Islet of Langerhans (tissue), 1 donor: Measurements from ENCODE around the gene HNRNPF.
"Not testable (repeated sequence)": the region's sequence is repeated elsewhere in the genome, so short reads cannot be mapped to it uniquely, and the experiment has no call there.

ENCODE experiments used
- FAIRE-seq: peaks from one replicate; lab custom pipeline; 2011; peaks lifted over from hg19 to GRCh38; lab: Jason Lieb, UNC

The HNRNPF gene, protein sequence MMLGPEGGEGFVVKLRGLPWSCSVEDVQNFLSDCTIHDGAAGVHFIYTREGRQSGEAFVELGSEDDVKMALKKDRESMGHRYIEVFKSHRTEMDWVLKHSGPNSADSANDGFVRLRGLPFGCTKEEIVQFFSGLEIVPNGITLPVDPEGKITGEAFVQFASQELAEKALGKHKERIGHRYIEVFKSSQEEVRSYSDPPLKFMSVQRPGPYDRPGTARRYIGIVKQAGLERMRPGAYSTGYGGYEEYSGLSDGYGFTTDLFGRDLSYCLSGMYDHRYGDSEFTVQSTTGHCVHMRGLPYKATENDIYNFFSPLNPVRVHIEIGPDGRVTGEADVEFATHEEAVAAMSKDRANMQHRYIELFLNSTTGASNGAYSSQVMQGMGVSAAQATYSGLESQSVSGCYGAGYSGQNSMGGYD

DNA sequence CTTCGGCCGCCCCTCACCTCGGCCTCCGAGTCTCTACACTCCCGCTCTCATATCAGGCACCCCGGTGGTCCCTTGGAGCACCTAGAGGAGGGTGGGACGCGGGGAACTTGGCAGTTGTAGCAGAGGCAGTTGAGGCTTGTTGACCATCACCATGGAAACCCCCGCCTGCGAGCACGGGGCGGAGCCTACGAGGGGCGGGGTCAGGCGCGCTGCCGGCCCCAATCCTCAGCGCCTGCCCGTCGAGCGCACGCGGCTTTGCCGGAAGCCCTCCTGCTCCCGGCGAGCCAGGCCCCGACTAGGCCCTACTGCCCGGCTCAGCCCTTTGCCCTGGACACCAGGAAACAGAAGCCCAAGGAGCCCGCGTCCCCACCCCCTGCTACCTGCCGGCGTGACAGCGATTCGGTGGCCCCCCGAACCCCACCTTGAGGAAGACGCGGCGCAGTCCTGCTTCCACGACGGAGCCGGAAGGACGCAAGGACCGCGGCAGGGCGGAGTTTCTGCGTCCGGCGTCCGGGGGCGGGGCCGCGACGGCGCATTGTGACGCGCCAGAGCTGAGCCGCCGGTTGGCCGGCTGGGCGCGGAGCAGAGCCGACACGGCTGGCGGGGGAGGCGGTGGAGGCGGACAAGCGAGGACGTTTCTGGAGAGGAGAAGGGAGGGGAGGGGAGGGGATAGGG lies at the start of gene HNRNPF:
Gene HNRNPF (minus strand): TSS at position 477 of the 675 bp plus-strand sequence. CDS start 21,302 bp downstream, outside the sequence.
- no peak for FAIRE-seq

DNA sequence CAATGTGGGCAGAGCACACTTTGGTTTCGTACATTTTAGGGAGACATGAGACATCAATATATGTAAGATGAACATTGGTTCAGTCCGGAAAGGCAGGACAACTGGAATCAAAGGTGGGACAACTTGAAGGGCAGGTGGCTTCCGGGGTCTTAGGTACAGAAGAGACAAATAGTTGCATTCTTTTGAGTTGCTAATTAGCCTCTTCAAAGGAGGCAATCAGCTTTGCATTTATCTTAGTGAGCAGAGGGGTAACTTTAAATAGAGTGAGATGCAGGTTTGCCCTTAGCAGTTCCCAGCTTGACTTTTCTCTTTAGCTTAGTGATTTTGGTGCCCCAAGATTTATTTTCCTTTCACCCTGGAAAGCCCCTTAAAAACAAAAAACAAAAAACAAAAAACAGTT lies 49.2 kb upstream of the HNRNPF start:
- no peak for FAIRE-seq

DNA sequence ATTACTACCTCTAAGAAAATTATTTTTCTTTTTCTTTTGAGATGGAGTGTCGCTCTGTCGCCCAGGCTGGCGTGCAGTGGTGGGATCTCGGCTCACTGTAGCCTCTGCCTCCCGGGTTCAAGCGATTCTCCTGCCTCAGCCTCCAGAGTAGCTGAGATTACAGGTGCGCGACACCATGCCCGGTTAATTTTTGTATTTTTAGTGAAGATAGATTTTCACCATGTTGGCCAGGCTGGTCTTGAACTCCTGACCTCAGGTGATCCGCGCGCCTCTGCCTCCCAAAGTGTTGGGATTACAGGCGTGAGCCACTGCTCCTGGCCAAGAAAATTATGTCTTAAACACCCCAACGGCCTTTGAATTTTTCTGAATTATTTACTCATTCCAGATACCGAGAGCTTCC lies 47.6 kb upstream of the HNRNPF start:
- FAIRE-seq, result not testable (repeated sequence)

DNA sequence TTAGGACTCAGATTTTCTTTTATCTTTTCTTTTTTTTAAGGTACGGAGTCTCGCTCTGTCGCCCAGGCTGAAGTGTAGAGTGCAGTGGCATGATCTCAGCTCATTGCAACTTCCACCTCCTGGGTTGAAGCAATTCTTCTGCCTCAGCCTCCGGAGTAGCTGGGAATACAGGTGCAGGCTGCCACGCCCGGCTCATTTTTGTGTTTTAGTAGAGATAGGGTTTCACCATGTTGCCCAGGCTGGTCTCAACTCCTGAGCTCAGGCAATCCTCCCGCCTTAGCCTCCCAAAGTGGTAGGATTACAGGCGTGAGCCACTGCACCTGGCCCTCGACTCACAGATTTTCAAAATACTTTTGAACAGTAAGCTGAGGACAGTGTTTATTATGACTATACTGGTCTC lies 45.0 kb upstream of the HNRNPF start:
- FAIRE-seq, result not testable (repeated sequence)

DNA sequence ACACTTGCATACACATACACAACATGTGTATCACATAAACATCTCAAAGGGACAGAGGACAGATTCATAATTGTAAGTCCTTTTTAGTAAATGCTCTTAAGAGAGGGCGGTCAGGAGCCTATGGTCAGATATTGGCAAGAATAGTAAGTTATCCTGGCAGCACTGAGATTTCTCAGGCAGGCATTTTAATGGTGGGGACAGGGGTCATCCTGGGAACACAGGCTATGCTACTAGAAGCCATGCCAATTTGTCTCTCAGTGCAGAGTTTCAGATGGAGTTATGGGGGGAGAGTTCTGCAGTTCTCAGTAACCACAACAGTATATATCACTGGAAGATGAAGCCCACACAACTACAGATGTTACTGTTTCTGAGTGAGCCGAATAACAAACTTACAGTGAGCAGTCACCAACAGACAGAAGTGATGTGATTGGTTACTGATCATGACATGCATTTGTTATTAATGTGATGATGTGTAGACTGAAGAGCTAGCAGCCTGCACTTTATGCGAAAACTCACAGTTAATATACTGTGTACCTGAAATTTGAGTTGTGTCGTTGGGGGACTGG lies 44.4 kb upstream of the HNRNPF start:
- FAIRE-seq, result no peak

DNA sequence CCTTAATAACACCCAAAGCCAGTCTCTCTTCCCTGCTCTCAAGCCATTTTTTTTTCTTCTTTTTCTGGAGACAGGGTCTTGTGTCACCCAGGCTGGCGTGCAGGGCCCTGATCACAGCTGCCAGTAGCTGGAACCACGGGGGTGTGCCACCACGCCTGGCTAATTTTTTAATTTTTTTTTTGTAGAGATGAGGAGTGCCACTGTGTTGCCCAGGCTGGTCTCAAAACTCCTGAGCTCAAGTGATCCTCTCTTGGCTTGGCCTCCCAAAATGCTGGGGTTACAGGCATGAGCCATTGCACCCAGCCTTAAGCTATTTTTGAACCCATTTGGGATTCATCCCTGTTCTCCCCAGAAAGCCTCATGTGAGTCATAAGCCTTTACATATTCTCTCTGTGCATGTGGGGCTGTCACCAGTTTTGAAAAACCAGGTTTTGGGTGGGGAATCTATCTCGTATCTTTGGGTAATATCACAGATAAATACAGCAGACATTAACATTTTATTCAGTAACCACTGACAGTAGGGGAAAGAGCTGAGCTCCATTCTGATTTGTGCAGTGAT lies 43.4 kb upstream of the HNRNPF start:
- FAIRE-seq, result no peak

DNA sequence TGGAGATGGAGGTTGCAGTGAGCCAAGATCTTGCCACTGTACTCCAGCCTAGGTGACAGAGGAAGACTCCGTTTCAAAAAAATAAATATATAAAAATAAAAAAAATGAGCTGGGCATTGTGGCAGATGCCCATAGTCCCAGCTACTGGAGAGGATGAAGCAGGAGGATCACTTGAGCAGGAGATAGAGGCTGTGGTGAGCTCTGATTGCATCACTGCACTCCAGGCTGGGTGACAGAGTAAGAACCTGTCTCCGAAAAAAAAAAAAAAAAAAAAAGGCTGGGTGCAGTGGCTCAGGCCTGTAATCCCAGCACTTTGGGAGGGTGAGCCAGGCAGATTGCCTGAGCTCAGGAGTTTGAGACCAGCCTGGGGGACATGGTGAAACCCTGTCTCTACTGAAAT lies 39.8 kb upstream of the HNRNPF start:
- FAIRE-seq, result no peak

DNA sequence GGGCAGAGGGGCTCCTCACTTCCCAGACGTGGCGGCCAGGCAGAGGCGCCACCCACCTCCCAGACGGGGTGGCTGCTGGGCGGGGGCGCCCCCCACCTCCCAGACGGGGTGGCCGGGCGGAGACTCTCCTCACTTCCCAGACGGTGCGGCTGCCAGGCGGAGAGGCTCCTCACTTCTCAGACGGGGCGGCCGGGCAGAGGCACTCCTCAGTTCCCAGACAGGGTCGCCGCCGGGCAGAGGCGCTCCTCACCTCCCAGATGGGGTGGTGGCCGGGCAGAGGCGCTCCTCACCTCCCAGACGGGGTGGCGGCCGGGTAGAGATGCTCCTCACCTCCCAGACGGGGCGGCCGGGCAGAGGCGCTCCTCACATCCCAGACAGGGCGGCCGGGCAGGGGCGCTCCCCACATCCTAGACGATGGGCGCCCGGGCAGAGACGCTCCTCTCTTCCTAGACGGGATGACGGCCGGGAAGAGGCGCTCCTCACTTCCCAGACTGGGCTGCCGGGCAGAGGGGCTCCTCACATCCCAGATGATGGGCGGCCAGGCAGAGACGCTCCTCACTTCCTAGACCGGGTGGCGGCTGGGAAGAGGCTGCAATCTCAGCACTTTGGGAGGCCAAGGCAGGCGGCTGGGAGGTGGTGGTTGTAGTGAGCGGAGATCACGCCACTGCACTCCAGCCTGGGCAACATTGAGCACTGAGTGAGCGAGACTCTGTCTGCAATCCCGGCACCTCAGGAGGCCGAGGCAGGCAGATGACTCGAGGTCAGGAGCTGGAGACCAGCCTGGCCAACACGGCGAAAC lies 37.4 kb upstream of the HNRNPF start:
- FAIRE-seq, result not testable (repeated sequence)

DNA sequence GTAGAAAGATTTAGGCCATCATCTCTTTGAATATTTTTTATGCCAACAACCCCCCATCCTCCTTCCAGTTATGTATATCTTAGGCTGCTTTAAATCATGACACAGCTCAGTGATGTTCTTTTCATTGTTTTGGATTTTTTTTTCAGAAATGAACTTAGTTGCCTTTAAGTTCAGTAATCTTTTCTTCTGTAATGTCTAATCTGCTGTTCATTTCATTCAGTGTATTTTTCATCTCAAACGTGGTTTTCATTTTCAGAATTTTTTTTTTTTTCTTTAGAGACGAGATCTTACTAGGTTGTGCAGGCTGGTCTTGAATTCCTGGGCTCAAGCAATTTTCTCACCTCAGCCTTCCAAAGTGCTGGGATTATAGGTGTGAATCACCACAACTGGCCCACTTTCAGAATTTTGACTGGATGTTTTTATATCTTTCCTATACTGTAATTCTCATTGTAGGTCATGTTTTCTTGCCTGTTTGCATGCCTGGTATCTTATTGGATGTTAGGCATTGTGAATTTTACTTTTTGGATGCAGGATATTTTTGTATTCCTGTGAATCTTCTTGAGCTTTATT lies 36.0 kb upstream of the HNRNPF start:
- FAIRE-seq, result no peak

DNA sequence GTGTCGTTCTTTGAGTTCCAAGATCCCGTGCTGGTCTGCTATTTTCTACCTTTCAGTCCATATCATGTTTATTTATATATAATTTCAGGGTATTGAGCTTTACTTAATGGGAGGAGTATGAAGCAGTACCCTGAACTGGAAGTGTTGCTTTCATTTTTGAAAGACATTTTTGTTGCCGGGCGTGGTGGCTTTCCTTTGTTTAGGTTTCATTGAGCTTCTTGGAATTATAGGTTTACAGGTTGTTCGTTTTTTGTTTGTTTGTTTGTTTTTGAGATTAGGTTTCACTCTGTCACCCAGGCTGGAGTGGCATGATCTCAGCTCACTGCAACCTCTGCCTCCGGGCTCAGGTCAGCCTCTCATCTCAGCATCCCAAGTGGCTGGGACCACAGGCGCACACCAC lies 35.3 kb upstream of the HNRNPF start:
- no peak for FAIRE-seq

DNA sequence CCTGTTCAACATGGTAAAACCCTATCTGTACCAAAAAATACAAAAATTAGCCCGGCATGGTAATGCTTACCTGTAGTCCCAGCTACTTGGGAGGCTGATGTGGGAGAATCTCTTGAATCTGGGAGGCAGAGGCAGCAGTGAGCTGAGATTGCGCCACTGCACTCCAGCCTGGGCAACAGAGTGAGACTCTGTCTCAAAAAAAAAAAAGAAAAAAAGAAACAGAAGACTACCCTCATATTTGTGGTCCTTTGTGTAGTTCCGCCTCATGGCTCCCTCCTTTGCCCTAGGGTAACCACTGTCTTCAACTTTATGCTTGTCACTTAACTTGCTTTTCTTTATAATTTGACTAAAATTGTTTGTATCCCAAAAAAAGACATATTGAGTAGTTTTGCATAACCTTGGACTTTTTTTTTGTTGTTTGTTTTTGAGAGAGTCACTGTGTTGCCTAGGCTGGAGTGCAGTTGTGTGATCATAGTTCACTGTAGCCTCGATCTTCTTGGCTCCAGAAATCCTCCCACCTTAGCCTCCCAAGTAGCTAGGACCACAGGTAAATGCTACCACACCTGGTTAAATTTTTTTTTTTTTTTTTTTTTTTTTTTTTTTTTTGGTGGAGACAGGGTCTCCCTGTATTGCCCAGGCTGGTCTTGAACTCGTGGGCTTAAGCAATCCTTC lies 31.6 kb upstream of the HNRNPF start:
- FAIRE-seq, result no peak

DNA sequence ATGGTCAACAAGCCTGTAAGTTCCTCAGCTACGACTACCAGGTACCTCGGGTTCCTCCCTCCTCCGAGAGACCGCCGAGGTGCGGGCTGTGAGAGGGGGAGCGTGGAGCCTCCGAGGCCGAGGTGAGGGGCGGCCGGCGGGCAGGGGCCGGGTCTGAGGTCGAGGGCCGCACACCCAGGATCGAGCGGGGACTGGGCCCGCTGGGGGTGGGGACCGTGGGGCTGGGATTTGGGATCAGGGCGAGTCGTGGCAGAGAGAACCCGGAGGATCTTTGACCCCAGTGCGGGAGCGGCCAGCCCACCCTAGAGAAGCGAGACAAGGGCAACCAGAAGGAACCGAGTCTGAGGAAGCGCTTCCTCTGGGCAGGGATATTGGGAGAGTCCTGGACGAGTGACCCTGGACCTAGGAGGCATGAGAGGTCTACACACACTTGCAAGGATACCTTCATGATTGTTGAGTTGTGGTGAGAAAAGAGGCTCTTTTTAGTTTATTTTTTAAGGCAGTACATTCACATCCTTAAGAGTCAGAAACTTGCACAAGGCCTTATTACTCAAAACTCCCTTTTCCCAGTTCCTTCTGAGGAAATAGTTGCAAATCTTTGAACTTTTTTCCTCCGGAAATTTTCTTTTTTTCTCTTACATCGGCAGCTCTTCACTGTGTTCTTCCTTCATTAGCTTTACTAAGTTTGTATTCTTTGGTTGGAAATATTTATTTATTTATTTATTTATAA lies 28.3 kb upstream of the HNRNPF start:
- FAIRE-seq, result no peak

DNA sequence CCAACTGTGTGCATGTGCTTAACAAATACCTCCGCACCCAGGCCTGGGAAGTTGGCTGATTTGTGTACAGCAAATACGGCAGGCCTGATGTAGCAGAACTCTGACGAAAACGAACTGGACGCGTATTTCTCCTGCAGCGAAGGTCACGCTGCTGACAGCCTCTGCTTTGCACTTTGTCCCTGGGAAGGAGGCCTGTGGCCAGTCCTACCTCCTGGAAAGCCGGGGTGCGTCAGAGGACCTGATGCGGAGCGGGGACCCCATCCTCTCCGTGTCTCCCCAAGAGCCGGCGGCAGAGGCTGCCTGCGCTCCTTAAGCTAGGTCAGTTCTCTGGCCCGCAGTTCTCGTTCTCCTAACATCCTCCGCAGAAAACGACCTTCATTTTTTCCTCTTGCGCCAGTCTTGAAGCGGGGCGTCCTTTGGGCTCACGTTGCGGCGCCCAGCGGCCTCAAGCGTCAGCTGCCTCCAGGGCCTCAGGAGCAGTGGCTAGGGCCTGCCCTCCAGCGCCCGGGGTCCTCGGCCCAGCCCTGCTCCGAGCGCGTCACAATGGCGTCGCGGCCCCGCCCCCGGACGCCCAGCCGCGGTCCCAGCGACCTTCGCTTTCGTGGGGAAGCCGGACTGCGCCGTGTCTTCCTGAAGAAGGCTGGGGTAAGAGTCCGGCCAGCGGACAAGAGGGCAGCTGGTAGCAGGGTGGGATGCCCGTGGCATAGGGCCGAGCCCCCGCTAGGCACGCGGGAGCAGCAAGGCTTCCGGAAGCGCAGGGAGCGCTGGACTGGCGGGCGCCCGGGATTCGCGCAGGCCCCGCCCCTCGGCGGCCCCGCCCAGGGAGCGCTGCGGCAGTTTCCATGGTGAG lies 27.5 kb upstream of the HNRNPF start, which contains the start of gene ZNF487:
Gene ZNF487 (plus strand): TSS at position 821 of the 850 bp plus-strand sequence. CDS start 38,703 bp downstream, outside the sequence.
- no peak for FAIRE-seq

DNA sequence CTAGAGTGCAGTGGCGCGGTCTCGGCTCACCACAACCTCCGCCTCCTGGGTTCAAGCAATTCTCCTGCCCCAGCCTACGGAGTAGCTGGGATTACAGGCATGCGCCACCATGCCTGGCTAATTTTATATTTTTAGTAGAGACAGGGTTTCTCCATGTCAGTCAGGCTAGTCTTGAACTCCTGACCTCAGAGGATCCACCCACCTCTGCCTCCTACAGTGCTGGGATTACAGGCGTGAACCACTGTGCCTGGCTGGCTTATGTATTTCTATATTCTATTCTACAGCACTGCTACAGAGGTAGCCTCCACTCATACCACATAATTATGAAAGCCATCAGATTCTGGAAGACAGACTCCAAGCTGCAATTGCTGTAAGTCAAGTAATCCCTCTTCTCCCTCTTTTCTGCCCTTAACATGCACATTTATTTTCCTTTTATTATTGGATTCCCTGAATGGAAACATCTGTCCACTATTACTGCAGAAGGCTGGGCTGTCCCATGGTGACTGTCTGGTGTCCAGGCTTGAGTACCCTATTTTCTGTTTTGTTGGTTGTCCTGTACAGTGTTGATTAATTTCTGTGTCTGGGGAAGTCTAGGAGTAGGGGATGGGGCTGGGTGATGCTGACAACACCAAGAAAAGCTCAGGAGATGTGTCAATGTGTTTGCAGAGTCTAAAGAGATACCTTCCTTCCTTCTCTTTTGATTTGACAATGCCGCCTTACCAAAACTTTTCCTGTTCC lies 22.1 kb upstream of the HNRNPF start:
- no peak for FAIRE-seq

DNA sequence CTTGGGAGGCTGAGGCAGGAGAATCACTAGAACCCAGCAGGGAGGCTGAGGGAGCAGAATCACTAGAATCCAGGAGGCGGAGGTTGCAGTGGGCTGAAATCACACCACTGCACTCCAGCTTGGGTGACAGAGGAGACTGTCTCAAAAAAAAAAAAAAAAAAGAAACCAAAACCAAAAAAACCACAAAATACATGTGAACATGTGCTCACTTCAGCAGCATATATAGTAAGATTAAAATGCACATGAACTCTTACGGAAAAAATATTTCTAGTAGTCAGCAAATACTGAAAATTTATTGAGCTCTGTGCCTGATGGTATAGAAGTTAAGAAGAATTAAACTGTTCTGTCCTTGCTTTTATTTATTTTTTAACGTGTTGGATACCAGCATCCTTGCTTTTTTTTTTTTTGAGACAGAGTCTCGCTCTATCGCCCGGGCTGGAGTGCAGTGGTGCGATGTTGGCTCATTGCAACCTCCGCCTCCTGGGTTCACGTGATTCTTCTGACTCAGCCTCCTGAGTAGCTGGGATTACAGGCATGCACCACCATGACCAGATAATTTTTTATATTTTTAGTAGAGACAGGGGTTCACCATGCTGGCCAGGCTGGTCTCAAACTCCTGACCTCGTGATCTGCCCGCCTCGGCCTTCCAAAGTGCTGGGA lies 18.3 kb upstream of the HNRNPF start:
- FAIRE-seq, result no peak

DNA sequence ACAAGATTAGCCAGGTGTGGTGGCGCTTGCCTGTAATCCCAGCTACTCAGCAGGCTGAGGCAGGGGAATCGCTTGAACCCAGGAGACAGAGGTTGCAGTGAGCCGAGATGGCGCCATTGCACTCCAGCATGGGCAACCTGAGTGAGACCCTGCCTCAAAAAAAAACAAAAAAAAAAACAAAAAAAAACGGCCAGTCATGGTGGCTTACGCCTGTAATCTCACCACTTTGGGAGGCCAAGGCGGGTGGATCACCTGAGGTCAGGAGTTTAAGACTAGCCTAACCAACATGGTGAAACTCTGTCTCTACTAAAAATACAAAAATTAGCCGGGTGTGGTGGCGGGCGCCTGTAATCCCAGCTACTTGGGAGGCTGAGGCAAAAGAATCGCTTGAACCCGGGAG lies 17.5 kb upstream of the HNRNPF start:
- not testable (repeated sequence) for FAIRE-seq

DNA sequence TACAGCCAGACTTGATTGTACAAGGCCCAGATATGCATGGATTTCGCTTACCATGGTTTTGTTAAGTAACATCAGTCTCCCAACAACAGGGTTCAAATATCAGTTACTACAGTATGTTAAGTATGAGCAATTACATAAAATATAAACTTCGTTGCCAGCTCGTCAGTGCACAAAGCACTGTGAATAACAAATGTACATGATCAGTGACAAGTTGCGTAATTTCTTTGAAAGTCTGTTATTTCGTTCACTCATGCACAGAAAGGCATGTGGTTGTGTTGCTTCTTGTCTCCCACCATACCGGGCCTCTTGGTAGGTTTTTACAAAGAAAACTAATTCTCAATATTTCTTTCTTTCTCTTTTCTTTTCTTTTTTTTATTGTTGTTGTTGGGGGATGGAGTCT lies 15.4 kb upstream of the HNRNPF start:
- no peak for FAIRE-seq

DNA sequence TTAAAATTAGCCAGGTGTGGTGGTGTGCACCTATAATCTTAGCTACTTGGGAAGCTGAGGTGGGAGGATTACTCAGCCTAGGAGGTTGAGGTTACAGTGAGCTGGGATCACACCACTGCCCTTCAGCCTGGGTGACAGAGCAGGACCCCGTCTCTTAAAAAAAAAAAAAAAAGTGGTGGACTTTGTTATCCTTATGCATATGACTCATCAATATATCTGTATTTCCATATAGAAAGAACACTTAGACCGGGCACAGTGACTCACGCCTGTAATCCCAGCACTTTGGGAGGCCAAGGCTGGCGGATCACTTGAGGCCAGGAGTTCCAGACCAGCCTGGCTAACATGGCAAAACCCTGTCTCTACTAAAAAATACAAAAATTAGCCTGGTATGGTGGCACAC lies 13.0 kb upstream of the HNRNPF start:
- FAIRE-seq, result not testable (repeated sequence)
